A549 treated with CpdA at 1 μM for 4 hours (cell line): ENCODE measurements around the gene DIP2A. TPM values are rescaled to one million over a fixed set of nuclear protein-coding genes. Genes with fewer than 3 reads are reported as not detected.

Experiments used
- total RNA-seq: library from RNA; stranded (reverse); fragments of 200-300 nt; extraction: Qiagen RNA extraction; gene quantifications from 5 replicates; pipeline ENCODE4 v1.2.3, GENCODE V29; 2022; ENCODE audit warnings: low read depth

Gene DIP2A
- 10.4 to 14.2 TPM (median 13.3 TPM) in 5 replicates for total RNA-seq

GRCh38 chr21:46458315-46459023 lies at the start of gene DIP2A:
Gene DIP2A, plus strand, starts transcription at chr21:46458891. Its CDS starts 241 bp downstream, at chr21:46459132.

GRCh38 chr21:46604975-46605766 lies 146.5 kb downstream of the DIP2A start, which contains the start of gene S100B:
Gene S100B, minus strand, starts transcription at chr21:46605082. Its CDS starts 2,667 bp downstream, at chr21:46602415.

Other genes with a start within 250 kb of the DIP2A start
- gene LSS, start 230.1 kb upstream of the DIP2A start, total RNA-seq: 9.8 to 14.5 TPM (median 13.5 TPM) in 5 replicates
- 36.8 to 48.1 TPM (median 39.9 TPM) in 5 replicates for gene MCM3AP, start 173.3 kb upstream of the DIP2A start, total RNA-seq
- 26.4 to 33.8 TPM (median 28.9 TPM) in 5 replicates for gene YBEY, start 172.5 kb upstream of the DIP2A start, total RNA-seq
- gene C21orf58, start 135.0 kb upstream of the DIP2A start, total RNA-seq: 4.1 to 7.0 TPM (median 5.7 TPM) in 5 replicates
- gene PCNT, start 134.7 kb upstream of the DIP2A start, total RNA-seq: 11.8 to 17.8 TPM (median 15.3 TPM) in 5 replicates
- not detected in 5 replicates for gene S100B, start 146.2 kb downstream of the DIP2A start, total RNA-seq
- 44.9 to 56.6 TPM (median 54.4 TPM) in 5 replicates for gene PRMT2, start 176.8 kb downstream of the DIP2A start, total RNA-seq